ENCODE results near the gene IQCF6.
"Not testable (repeated sequence)": the region's sequence is repeated elsewhere in the genome, so short reads cannot be mapped to it uniquely, and the experiment has no call there.

Gene IQCF6

DNA sequence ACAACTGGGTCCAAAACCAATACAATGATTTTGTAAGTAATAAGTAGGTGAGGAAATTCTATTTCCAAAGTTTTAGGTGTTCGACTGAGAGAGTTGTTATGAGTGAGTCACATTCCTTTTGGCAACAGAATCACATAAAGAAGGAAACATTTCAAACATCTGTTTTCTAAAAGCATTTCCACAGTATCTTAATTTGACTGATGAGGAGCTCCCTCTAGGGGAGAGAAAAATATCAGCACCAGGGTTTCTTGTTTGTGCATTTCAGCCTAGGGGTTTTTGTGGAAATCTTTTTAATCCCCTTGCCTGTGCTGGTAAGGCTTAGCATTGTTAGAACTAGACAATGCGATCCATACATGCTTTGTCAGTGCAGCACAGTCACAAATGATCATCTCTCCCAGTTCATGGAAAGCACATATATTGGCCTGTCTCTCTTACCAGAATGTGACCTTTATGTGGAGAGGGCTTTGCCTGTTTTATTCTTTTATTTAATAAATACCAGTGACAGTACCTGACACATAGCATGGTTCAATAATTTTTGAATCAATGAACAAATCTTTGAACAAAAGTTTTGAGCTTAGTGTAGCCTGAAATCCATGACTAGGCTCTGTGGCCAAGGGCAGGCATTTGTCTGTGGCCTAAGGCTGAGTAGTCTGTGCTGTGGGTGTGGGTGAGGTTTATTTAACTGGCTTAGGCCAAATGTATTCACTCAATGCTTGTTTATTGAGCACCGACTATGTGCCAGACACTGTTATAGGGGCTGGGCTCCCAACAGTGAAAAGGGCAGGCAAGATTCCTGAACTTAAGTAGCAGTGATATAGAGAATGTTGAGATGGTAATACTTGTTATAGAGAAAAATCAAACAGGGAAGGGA is 21.1 kb upstream of the IQCF6 start:
- H3K4me3 ChIP-seq (ENCODE audit: low read length): no peak overlapping the region
- H3K9ac ChIP-seq (ENCODE audit: low read depth, low read length): no peak overlapping the region
- H3K9me3 ChIP-seq (ENCODE audit: insufficient read depth, low read depth, low read length): no peaks in the 10 kb centered on the region
- no peaks in the 10 kb centered on the region for H3K27me3 ChIP-seq (ENCODE audit: insufficient read depth, low read length)
- peaks cover 63% of the 10 kb centered on the region for H3K4me1 ChIP-seq (ENCODE audit: insufficient read depth, low read length)
- no peaks in the 10 kb centered on the region for H3K36me3 ChIP-seq (ENCODE audit: insufficient read depth, low read depth, low read length)
- H3K27ac ChIP-seq (ENCODE audit: low read length): no peak overlapping the region

DNA sequence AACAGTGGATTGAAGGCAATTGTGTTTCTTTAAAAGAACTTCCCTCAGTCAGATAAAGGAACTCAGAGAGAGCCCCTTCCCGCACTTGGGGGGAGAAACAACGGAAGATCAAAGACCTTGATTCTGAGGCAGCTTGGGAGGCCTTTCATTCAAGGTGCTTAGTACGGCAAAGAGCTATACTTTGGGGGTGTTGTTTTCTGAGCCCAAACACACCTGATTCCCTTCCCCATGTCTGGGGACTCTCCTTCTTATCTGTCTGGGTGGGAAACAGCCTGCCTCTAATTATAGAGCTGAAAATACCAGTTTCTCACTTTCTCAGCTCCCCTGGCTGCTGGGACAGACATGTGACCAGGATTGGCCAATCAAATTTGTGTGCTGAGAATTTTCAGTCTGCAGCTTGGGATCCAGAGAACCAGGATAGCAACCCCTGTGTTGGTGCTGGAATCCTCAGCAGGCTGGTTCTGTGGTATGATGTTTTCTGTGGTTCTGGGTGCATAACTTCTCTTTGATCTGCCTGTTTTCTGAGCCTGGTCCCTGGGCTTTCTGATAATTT is 19.4 kb upstream of the IQCF6 start:
- H3K36me3 ChIP-seq (ENCODE audit: insufficient read depth, low read depth, low read length): no peaks in the 10 kb centered on the region
- H3K27me3 ChIP-seq (ENCODE audit: insufficient read depth, low read length): no peaks in the 10 kb centered on the region
- peaks cover 71% of the 10 kb centered on the region for H3K4me1 ChIP-seq (ENCODE audit: insufficient read depth, low read length)
- H3K27ac ChIP-seq (ENCODE audit: low read length): no peak overlapping the region
- H3K9me3 ChIP-seq (ENCODE audit: insufficient read depth, low read depth, low read length): no peaks in the 10 kb centered on the region
- H3K4me3 ChIP-seq (ENCODE audit: low read length): no peak overlapping the region
- peak overlapping the region; percentile 39; the same call in 1 of the 2 replicates for H3K9ac ChIP-seq (ENCODE audit: low read depth, low read length)

DNA sequence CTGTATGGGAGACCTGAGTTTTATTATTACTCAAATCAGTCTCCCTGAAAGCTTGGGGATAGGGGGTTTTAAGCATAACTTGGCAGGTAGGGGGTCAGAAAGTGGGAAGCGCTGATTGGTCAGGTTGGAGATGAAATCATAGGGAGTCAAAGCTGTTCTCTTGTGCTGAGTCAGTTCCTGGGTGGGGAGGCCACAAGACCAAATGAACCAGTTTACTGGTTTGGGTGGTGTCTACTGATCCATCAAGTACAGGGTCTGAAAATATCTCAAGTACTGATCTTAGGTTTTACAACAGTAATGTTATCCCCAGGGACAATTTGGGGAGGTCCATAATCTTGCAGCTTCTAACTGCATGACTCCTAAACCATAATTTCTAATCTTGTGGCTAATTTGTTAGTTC is 17.8 kb upstream of the IQCF6 start:
- Histone ChIP-seq H3K36me3 (ENCODE audit: insufficient read depth, low read depth, low read length) (no peaks in the 10 kb centered on the region), H3K9me3 (ENCODE audit: insufficient read depth, low read depth, low read length) (no peaks in the 10 kb centered on the region), H3K27ac (ENCODE audit: low read length) (no peak overlapping the region), H3K4me3 (ENCODE audit: low read length) (no peak overlapping the region), H3K9ac (ENCODE audit: low read depth, low read length) (no peak overlapping the region), H3K4me1 (ENCODE audit: insufficient read depth, low read length) (peaks cover 60% of the 10 kb centered on the region), H3K27me3 (ENCODE audit: insufficient read depth, low read length) (no peaks in the 10 kb centered on the region)

DNA sequence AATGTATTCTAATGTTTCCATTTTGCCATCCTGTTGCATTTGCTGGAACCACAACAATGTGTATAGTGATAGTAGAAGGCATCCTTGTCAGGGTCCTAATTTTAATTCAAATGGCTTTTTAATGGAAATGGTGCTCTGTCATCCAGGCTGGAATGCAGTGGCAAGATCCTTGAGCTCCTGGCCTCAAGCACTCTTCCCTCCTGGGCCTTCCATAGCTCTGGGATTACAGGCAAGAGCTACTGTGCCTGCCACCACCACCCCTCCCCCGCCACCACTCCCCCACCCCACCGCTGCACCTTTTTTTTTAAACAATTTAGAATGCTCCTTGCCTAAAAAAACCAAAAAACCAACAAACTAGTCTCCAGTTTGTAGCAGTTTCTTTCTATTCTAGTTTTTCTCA is 15.2 kb upstream of the IQCF6 start:
- Histone ChIP-seq H3K36me3 (ENCODE audit: insufficient read depth, low read depth, low read length) (no peaks in the 10 kb centered on the region), H3K9me3 (ENCODE audit: insufficient read depth, low read depth, low read length) (no peaks in the 10 kb centered on the region), H3K27ac (ENCODE audit: low read length) (no peak overlapping the region), H3K4me3 (ENCODE audit: low read length) (peak overlapping the region; percentile 18), H3K27me3 (ENCODE audit: insufficient read depth, low read length) (no peaks in the 10 kb centered on the region), H3K9ac (ENCODE audit: low read depth, low read length) (peak overlapping the region; percentile 52; the same call in 1 of the 2 replicates), H3K4me1 (ENCODE audit: insufficient read depth, low read length) (peaks cover 41% of the 10 kb centered on the region; the same call in 1 of the 2 replicates)

DNA sequence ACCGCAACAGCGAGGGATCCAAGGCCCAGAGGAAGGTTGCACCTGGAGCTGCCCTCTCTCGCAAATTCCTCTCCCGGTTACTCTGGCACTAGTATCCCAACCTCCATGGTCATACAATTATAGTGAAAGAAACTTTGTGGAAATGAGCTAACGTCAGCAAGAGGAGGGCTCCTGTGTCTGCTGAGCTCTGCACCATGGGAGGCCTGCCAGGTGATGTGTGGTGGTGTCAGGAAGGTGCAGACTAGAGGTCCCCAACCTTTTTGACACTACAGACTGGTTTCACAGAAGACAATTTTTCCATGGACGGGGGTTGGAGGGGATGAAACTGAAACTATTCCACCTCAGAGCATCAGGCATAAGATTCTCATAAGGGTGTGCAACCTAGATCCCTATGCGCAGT is 13.2 kb upstream of the IQCF6 start:
- H3K4me3 ChIP-seq (ENCODE audit: low read length): no peak overlapping the region
- H3K4me1 ChIP-seq (ENCODE audit: insufficient read depth, low read length): peaks cover 27% of the 10 kb centered on the region; the same call in 1 of the 2 replicates
- no peaks in the 10 kb centered on the region for H3K36me3 ChIP-seq (ENCODE audit: insufficient read depth, low read depth, low read length)
- H3K27me3 ChIP-seq (ENCODE audit: insufficient read depth, low read length): no peaks in the 10 kb centered on the region
- H3K27ac ChIP-seq (ENCODE audit: low read length): no peak overlapping the region
- no peaks in the 10 kb centered on the region for H3K9me3 ChIP-seq (ENCODE audit: insufficient read depth, low read depth, low read length)
- H3K9ac ChIP-seq (ENCODE audit: low read depth, low read length): no peak overlapping the region

DNA sequence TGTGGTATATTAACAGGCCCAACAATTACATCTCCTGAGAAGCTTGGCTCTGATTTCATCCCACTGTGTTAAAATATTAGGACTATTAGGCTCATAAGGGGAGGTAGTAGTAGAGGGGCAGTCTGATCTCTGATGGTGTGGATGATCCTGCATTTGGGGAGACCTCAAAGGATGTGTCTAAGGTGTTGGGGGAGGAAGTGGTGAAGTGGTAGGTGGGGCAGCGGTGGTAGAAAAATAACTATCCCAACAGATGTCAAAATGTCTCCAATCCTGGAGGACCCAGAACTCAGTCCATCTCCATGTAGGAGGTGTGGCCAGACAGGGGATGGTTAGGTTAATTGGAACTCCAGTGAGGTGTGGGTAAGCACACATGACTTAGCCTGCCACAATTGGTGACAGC is 10.4 kb upstream of the IQCF6 start:
- Histone ChIP-seq H3K36me3 (ENCODE audit: insufficient read depth, low read depth, low read length) (no peaks in the 10 kb centered on the region), H3K4me3 (ENCODE audit: low read length) (no peak overlapping the region), H3K27ac (ENCODE audit: low read length) (no peak overlapping the region), H3K27me3 (ENCODE audit: insufficient read depth, low read length) (no peaks in the 10 kb centered on the region), H3K4me1 (ENCODE audit: insufficient read depth, low read length) (peaks cover 3% of the 10 kb centered on the region; the same call in 1 of the 2 replicates), H3K9me3 (ENCODE audit: insufficient read depth, low read depth, low read length) (no peaks in the 10 kb centered on the region), H3K9ac (ENCODE audit: low read depth, low read length) (no peak overlapping the region)

DNA sequence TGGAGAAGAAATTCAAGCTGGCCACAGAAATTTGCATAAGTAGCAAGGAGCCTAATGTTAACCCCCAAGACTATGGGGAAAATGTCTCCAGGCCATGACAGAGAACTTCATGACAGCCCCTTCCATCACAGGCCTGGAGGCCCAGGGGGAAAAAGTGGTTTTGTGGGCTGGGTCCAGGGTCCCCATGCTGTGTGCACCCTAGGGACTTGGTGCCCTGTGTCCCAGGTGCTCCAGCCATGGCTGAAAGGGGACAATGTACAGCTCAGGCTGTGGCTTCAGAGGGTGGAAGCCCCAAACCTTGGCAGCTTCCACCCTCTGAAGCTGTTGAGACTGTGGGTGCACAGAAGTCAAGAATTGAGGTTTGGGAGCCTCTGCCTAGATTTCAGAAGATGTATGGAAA is 8.5 kb upstream of the IQCF6 start:
- not testable (repeated sequence) for H3K4me1 ChIP-seq (ENCODE audit: insufficient read depth, low read length); H3K27me3 ChIP-seq (ENCODE audit: insufficient read depth, low read length); H3K9me3 ChIP-seq (ENCODE audit: insufficient read depth, low read depth, low read length); H3K36me3 ChIP-seq (ENCODE audit: insufficient read depth, low read depth, low read length); H3K9ac ChIP-seq (ENCODE audit: low read depth, low read length); H3K27ac ChIP-seq (ENCODE audit: low read length); H3K4me3 ChIP-seq (ENCODE audit: low read length)

DNA sequence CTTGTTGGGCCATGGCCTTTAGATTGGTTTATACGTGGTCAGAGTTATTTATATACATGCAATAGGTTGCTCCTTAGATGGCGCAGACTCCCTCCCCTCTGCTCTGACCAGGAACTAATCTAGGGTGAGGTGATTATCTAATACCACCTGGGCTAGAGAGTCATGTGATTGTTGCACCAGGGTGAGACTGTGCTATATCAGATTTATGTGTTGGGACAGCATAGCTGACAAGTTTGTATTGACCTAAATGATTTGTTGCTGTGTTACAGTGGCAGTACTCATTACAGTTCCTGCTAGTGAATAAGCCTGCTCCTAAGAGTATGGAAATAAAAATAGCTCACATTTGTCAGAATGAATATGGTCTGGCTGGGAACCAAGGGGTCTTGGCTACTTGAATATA is 7.2 kb upstream of the IQCF6 start:
- H3K9me3 ChIP-seq (ENCODE audit: insufficient read depth, low read depth, low read length): no peaks in the 10 kb centered on the region
- no peaks in the 10 kb centered on the region for H3K27me3 ChIP-seq (ENCODE audit: insufficient read depth, low read length)
- no peak overlapping the region for H3K27ac ChIP-seq (ENCODE audit: low read length)
- no peak overlapping the region for H3K9ac ChIP-seq (ENCODE audit: low read depth, low read length)
- no peak overlapping the region for H3K4me3 ChIP-seq (ENCODE audit: low read length)
- H3K4me1 ChIP-seq (ENCODE audit: insufficient read depth, low read length): no peaks in the 10 kb centered on the region
- H3K36me3 ChIP-seq (ENCODE audit: insufficient read depth, low read depth, low read length): no peaks in the 10 kb centered on the region

DNA sequence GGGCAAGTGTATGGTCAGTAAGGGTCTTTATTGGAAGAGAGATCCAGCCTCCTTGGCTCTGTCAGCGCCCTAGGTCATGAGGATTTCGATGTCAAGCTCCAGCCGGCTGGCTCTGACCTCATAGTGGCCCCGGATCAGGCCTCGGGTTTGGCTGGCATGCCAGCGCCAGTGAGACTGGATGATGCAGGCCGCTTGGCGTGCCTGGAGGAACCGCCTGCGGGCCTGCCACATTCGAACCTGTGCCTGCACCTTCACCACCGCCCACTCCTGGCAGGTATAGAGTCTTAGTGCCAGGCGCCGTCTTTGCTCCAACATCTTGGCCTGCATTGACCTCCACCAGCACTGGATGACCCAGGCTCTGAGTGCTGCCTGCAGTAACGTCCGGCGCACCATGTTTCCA is 483 bp downstream of the IQCF6 start:
- no peaks in the 10 kb centered on the region for H3K9me3 ChIP-seq (ENCODE audit: insufficient read depth, low read depth, low read length)
- H3K27me3 ChIP-seq (ENCODE audit: insufficient read depth, low read length): no peaks in the 10 kb centered on the region
- H3K9ac ChIP-seq (ENCODE audit: low read depth, low read length): no peak overlapping the region
- H3K36me3 ChIP-seq (ENCODE audit: insufficient read depth, low read depth, low read length): no peaks in the 10 kb centered on the region
- no peak overlapping the region for H3K27ac ChIP-seq (ENCODE audit: low read length)
- no peak overlapping the region for H3K4me3 ChIP-seq (ENCODE audit: low read length)
- H3K4me1 ChIP-seq (ENCODE audit: insufficient read depth, low read length): peaks cover 3% of the 10 kb centered on the region; the same call in 1 of the 2 replicates

DNA sequence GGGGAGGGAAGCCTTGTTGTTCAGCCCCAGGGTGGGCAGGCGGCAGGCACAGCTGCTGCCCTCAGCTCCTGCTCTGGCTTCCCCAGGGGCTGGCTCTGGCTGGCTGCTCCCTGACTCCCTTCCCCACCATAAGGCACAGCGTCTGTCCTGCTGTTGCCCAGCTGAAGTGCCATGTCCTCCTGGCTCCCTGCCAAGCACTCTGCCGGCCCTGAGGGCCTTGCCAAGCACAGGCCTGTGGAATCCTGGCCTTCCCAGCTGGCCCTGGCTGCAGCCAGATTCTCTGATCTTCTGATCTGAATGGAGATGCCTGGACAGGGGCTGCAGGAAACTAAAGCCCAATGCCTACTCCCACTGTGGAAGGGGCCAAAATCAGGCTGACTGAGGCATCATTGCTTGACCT is 1.1 kb downstream of the IQCF6 start:
- H3K27ac ChIP-seq (ENCODE audit: low read length): no peak overlapping the region
- H3K4me3 ChIP-seq (ENCODE audit: low read length): no peak overlapping the region
- no peaks in the 10 kb centered on the region for H3K9me3 ChIP-seq (ENCODE audit: insufficient read depth, low read depth, low read length)
- H3K27me3 ChIP-seq (ENCODE audit: insufficient read depth, low read length): no peaks in the 10 kb centered on the region
- H3K4me1 ChIP-seq (ENCODE audit: insufficient read depth, low read length): peaks cover 7% of the 10 kb centered on the region
- H3K36me3 ChIP-seq (ENCODE audit: insufficient read depth, low read depth, low read length): no peaks in the 10 kb centered on the region
- H3K9ac ChIP-seq (ENCODE audit: low read depth, low read length): no peak overlapping the region

DNA sequence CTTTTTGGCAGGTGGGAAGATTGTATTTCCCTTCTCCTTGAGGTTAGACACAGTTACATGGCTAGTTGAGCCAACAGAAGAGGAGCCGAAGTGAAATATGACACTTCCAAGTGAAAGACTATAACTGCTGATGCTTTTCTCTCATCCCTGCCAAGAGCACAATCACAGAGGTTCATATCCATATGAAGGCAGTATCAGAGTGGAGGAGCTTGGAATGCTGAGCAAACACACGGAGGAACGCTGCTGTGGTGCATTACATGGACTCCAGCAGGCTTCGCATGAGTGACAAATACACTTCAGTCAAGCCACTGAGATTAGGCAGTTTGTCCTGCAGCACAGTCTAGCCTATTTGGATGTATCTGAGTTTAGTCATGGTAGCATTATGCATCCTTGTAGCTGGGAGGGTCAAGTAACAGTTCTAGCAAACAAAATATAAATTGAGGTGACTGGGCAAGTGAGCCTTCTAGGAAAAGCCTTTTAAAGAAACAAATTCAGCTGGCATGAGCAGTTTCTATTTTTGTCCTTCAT is 5.4 kb downstream of the IQCF6 start:
- Histone ChIP-seq H3K27me3 (ENCODE audit: insufficient read depth, low read length) (no peaks in the 10 kb centered on the region), H3K4me1 (ENCODE audit: insufficient read depth, low read length) (peaks cover 7% of the 10 kb centered on the region), H3K36me3 (ENCODE audit: insufficient read depth, low read depth, low read length) (no peaks in the 10 kb centered on the region)

DNA sequence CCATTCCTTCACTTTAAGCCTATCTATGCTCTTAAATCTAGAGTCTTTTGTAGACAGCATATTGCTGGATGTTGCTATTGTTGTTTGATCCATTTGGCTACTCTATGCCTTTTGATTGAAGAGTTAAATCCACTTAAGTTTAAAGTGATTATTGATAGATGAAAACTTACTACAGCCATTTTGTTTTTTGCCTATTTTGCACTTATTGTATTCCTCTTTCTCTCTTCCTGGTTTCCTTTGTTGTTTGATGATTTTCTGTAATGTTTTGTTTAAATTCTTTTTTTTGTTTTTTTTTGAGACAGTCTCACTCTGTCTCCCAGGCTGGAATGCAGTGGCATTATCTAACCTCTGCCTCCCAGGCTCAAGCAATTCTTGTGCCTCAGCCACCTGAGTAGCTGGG is 19.8 kb downstream of the IQCF6 start:
- no peaks in the 10 kb centered on the region for H3K27me3 ChIP-seq (ENCODE audit: insufficient read depth, low read length)
- H3K9ac ChIP-seq (ENCODE audit: low read depth, low read length): no peak overlapping the region
- no peak overlapping the region for H3K4me3 ChIP-seq (ENCODE audit: low read length)
- peaks cover 12% of the 10 kb centered on the region; the same call in 1 of the 2 replicates for H3K9me3 ChIP-seq (ENCODE audit: insufficient read depth, low read depth, low read length)
- no peaks in the 10 kb centered on the region for H3K4me1 ChIP-seq (ENCODE audit: insufficient read depth, low read length)
- H3K27ac ChIP-seq (ENCODE audit: low read length): no peak overlapping the region
- no peaks in the 10 kb centered on the region for H3K36me3 ChIP-seq (ENCODE audit: insufficient read depth, low read depth, low read length)

More for the DNA sequence above, 5.4 kb downstream of the IQCF6 start:
- H3K9ac ChIP-seq (ENCODE audit: low read depth, low read length): no peak overlapping the region
- no peaks in the 10 kb centered on the region for H3K9me3 ChIP-seq (ENCODE audit: insufficient read depth, low read depth, low read length)
- no peak overlapping the region for H3K27ac ChIP-seq (ENCODE audit: low read length)
- peak overlapping the region; percentile 8; the same call in 1 of the 2 replicates for H3K4me3 ChIP-seq (ENCODE audit: low read length)

Measured in iPS-20b (cell line).